OCI-LY7 (cell line): ENCODE results near the gene ENPP7. TPM values are rescaled to one million over a fixed set of nuclear protein-coding genes. Genes with fewer than 3 reads are reported as not detected.

Source experiments
- BruUV-seq: library from RNA; stranded (reverse); fragments of 400-500 nt; replicated peaks from 2 replicates; lab custom pipeline; 2021; lab: Mats Ljungman, UMichigan
- CTCF ChIA-PET: fragments of 300-600 bp; sonication (Branson Sonifier 250); formaldehyde crosslinking; loops from one replicate; lab custom pipeline; 2022; ENCODE audit warnings: antibody characterized with exemption; ENCODE audit not compliant: unreplicated experiment; lab: Charles Lee
- POLR2A ChIA-PET: fragments of 300-600 bp; sonication (Branson Sonifier 250); formaldehyde crosslinking; loops from one replicate; lab custom pipeline; 2022; ENCODE audit warnings: antibody characterized with exemption; lab: Charles Lee
- DNase-seq: peaks from one replicate; pipeline ENCODE4 v3.0.0-alpha.2; 2015; ENCODE audit warnings: low spot score
- H2AFZ ChIP-seq: fragments of 200-600 bp; sonication (generic), shearing (Covaris generic); 2 replicates; pipeline ENCODE4 v1.6.1; 2014; ENCODE audit warnings: mild to moderate bottlenecking, antibody characterized with exemption, low read length, moderate library complexity
- H3K27ac ChIP-seq: fragments of 200-600 bp; sonication (generic); 2 replicates; pipeline ENCODE4 v1.5.1; 2014; ENCODE audit warnings: mixed run types, low read depth, mild to moderate bottlenecking, moderate library complexity, low read length, inconsistent platforms; ENCODE audit not compliant: poor library complexity, severe bottlenecking
- H3K36me3 ChIP-seq: fragments of 200-600 bp; sonication (generic); 2 replicates; pipeline ENCODE4 v1.6.1; 2014; ENCODE audit warnings: mild to moderate bottlenecking, antibody characterized with exemption, low read length, moderate library complexity, mixed read lengths; ENCODE audit not compliant: insufficient read depth
- H3K4me1 ChIP-seq: fragments of 200-600 bp; sonication (generic); 2 replicates; pipeline ENCODE4 v1.5.1; 2014; ENCODE audit warnings: mild to moderate bottlenecking, low read length; ENCODE audit not compliant: insufficient read depth, poor library complexity, severe bottlenecking
- H3K4me2 ChIP-seq: fragments of 200-600 bp; sonication (generic); 2 replicates; pipeline ENCODE4 v1.6.1; 2014; ENCODE audit warnings: mild to moderate bottlenecking, low read length
- H3K4me3 ChIP-seq: fragments of 200-600 bp; sonication (generic); 2 replicates; pipeline ENCODE4 v1.5.1; 2014; ENCODE audit warnings: mild to moderate bottlenecking, low read depth, low read length; ENCODE audit not compliant: poor library complexity, severe bottlenecking
- H3K79me2 ChIP-seq: fragments of 200-600 bp; sonication (generic); 2 replicates; pipeline ENCODE4 v1.6.1; 2016; ENCODE audit warnings: low read depth, mild to moderate bottlenecking, low read length, moderate library complexity, mixed read lengths; ENCODE audit not compliant: insufficient read depth
- H3K9me2 ChIP-seq: fragments of 200-600 bp; sonication (generic); 2 replicates; pipeline ENCODE4 v1.6.1; 2016; ENCODE audit warnings: mild to moderate bottlenecking, low read length, mixed read lengths; ENCODE audit not compliant: insufficient read depth
- H3K9me3 ChIP-seq: fragments of 200-600 bp; sonication (generic); 2 replicates; pipeline ENCODE4 v1.6.1; 2014; ENCODE audit warnings: mild to moderate bottlenecking, mixed run types, low read length, mixed read lengths
- H4K20me1 ChIP-seq: fragments of 200-600 bp; sonication (generic); 2 replicates; pipeline ENCODE4 v1.6.1; 2014; ENCODE audit warnings: mild to moderate bottlenecking, antibody characterized with exemption, low read length, moderate library complexity, mixed read lengths; ENCODE audit not compliant: insufficient read depth
- EZH2phosphoT487 ChIP-seq: fragments of 200-600 bp; sonication (generic); IDR thresholded peaks from 2 replicates; pipeline ENCODE4 v1.6.1; 2018; ENCODE audit warnings: low read depth, borderline replicate concordance, mild to moderate bottlenecking, mixed run types, antibody characterized with exemption, low read length, moderate library complexity, mixed read lengths
- intact Hi-C: fragments of 100-400 bp; cut with micrococcal nuclease; formaldehyde crosslinking; loops from one replicate; pipeline ENCODE4 v1.10.0; 2022; ENCODE audit not compliant: unreplicated experiment
- total RNA-seq, 2 experiments: library from RNA; depleted of rRNA in 1 of 2; stranded (reverse); fragments of >200 nt in 1 of 2; shearing (Covaris generic) in 1 of 2; gene quantifications; 2 replicates each; pipeline ENCODE4 v1.2.3, GENCODE V29; 2014 to 2022
- TF ChIP-seq, protein P1 (sequence below): fragments of 200-600 bp; sonication (generic); conservative IDR thresholded peaks from 2 replicates; pipeline ENCODE4 v1.5.1; 2014; ENCODE audit warnings: mild to moderate bottlenecking, antibody characterized with exemption, low read length, moderate library complexity, mixed read lengths

Gene ENPP7
- total RNA-seq, 2 experiments from 2014 or later, result 0.28 to 0.42 TPM

- no TSS peak for BruUV-seq
- ChIA-PET POLR2A (interaction anchor here (0.7 kb wide), 2 partner anchors 389 to 1142 kb away, joined by 3 read pairs; no protein-coding TSS in a partner anchor), CTCF (no interaction called here)
- no peak for TF ChIP-seq EZH2phosphoT487
- TF ChIP-seq, protein P1, sequence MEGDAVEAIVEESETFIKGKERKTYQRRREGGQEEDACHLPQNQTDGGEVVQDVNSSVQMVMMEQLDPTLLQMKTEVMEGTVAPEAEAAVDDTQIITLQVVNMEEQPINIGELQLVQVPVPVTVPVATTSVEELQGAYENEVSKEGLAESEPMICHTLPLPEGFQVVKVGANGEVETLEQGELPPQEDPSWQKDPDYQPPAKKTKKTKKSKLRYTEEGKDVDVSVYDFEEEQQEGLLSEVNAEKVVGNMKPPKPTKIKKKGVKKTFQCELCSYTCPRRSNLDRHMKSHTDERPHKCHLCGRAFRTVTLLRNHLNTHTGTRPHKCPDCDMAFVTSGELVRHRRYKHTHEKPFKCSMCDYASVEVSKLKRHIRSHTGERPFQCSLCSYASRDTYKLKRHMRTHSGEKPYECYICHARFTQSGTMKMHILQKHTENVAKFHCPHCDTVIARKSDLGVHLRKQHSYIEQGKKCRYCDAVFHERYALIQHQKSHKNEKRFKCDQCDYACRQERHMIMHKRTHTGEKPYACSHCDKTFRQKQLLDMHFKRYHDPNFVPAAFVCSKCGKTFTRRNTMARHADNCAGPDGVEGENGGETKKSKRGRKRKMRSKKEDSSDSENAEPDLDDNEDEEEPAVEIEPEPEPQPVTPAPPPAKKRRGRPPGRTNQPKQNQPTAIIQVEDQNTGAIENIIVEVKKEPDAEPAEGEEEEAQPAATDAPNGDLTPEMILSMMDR, result no peak
- no peaks in the 10 kb centered on the region for H3K36me3 ChIP-seq
- H4K20me1 ChIP-seq, result no peaks in the 10 kb centered on the region
- H3K9me3 ChIP-seq, result no peaks in the 10 kb centered on the region
- H3K4me1 ChIP-seq, result peaks cover 4% of the 10 kb centered on the region
- H3K4me3 ChIP-seq, result no peak overlapping the region
- H3K79me2 ChIP-seq, result no peaks in the 10 kb centered on the region
- H3K9me2 ChIP-seq, result no peaks in the 10 kb centered on the region
- no peak overlapping the region for H3K4me2 ChIP-seq
- no peak for DNase-seq
- intact Hi-C loops, result loop anchor here (5.0 to 10.0 kb wide), 2 partner anchors 38 to 1475 kb away; partner anchors contain the start of gene CBX2
- no peak overlapping the region for H2AFZ ChIP-seq
- H3K27ac ChIP-seq, result no peak overlapping the region
These were observed 8.7 kb downstream of the ENPP7 start for GRCh38 chr17:79739148-79740062.

DNA sequence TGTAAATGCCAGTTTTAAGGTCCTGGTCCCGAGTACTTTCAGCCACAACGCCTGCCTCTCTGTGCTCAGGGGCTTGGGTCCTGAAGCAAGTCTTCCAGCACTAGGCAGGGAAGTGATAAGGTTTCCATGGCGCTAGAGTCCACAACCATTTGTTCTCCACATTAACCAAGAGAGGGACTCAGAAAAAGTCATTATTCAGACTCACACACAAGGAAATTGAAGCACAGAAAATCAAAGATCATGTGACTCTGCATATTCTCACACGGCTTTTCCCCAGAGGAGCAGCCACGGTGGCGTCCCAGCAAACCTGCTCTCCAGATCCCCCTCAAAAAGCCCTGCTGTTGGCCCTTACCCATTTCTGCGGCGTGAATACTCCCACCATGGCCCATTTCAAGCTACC, 9.7 kb downstream of the ENPP7 start:
- Histone ChIP-seq H3K4me3 (no peak overlapping the region), H3K79me2 (no peaks in the 10 kb centered on the region), H3K4me2 (no peak overlapping the region), H3K4me1 (peaks cover 4% of the 10 kb centered on the region), H3K9me2 (no peaks in the 10 kb centered on the region), H3K27ac (no peak overlapping the region), H3K36me3 (no peaks in the 10 kb centered on the region), H4K20me1 (no peaks in the 10 kb centered on the region), H2AFZ (no peak overlapping the region), H3K9me3 (no peaks in the 10 kb centered on the region)
- POLR2A ChIA-PET, result interaction anchor here (0.7 kb wide), 1 partner anchor 1143 kb away, joined by 3 read pairs; no protein-coding TSS in a partner anchor
- intact Hi-C loops, result loop anchor here (5.0 to 10.0 kb wide), 2 partner anchors 37 to 1476 kb away; partner anchors contain the start of gene CBX2
- TF ChIP-seq, protein P1, result no peak
- TF ChIP-seq EZH2phosphoT487, result no peak
- DNase-seq, result no peak
- no TSS peak for BruUV-seq
- CTCF ChIA-PET, result no interaction called here
